ENCODE measurements around the gene FBXO47. TPM values are rescaled to one million over a fixed set of nuclear protein-coding genes. Genes with fewer than 3 reads are reported as not detected.
A peak's percentile ranks its signal among the peaks of the same experiment; 100 is the strongest.

FBXO47 gene
- total and polyA plus RNA-seq, 12 donors, result not detected

DNA sequence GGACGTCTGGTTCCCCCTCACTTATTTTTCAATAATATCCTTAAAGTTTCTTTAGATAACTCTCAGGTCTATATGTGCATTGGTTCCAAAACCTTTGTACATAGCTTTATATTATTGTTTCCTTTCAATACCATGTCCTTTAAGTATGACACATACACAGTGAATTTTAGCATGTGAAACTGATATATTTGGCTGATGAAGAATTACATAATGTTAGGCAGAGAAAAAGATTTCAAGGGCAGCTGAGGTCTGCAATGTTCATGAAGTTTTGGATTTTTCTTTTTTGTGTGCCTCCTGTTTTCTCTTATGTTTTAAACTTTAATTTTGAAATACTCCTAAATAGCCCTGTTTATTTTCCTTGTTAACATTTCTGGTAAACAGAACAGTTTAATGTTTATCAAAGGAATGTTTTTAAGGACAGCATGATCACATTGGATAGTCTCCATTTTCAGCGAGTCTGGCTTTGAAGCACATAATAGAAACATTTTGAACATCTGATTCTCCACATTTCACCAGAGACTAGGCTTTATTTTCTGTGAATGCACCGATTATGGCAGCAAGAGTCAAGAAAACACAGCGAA is 32.9 kb upstream of the FBXO47 start:
- Histone ChIP-seq H3K27ac (peak overlapping the region in 1 of 5 donors; percentile 38), H3K9me3 (replicated peaks in 1 of 3) (no peaks in the 10 kb centered on the region), H3K4me3 (no peak overlapping the region), H3K4me1 (replicated peaks in 1 of 2) (peaks cover 0 to 6% of the 10 kb centered on the region in 2 donors), H3K27me3 (no peaks in the 10 kb centered on the region), H3K36me3 (replicated peaks in 1 of 2) (no peaks in the 10 kb centered on the region)
- DNase-seq, result no peak
- WGBS, 4 donors, result 49 to 58% (median 49%) methylated on average over 4 of the region's 4 CpGs
- no peak for TF ChIP-seq POLR2A (IDR thresholded peaks at IDR 0.05)
- TF ChIP-seq, protein P1, sequence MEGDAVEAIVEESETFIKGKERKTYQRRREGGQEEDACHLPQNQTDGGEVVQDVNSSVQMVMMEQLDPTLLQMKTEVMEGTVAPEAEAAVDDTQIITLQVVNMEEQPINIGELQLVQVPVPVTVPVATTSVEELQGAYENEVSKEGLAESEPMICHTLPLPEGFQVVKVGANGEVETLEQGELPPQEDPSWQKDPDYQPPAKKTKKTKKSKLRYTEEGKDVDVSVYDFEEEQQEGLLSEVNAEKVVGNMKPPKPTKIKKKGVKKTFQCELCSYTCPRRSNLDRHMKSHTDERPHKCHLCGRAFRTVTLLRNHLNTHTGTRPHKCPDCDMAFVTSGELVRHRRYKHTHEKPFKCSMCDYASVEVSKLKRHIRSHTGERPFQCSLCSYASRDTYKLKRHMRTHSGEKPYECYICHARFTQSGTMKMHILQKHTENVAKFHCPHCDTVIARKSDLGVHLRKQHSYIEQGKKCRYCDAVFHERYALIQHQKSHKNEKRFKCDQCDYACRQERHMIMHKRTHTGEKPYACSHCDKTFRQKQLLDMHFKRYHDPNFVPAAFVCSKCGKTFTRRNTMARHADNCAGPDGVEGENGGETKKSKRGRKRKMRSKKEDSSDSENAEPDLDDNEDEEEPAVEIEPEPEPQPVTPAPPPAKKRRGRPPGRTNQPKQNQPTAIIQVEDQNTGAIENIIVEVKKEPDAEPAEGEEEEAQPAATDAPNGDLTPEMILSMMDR (IDR thresholded peaks at IDR 0.05), result no peak
- intact Hi-C loops (cut with DNase I), result no loop called here

- Histone ChIP-seq H3K9me3 (replicated peaks in 1 of 3) (no peaks in the 10 kb centered on the region), H3K4me1 (replicated peaks in 1 of 2) (no peaks in the 10 kb centered on the region), H3K27me3 (no peaks in the 10 kb centered on the region), H3K36me3 (replicated peaks in 1 of 2) (no peaks in the 10 kb centered on the region), H3K4me3 (no peak overlapping the region), H3K27ac (no peak overlapping the region)
- intact Hi-C loops (cut with DNase I), result no loop called here
- no peak for DNase-seq
- WGBS, 4 donors, result 90 to 94% (median 92%) methylated on average over 5 of the region's 5 CpGs
- TF ChIP-seq POLR2A (IDR thresholded peaks at IDR 0.05), result no peak
- TF ChIP-seq, protein P1 (IDR thresholded peaks at IDR 0.05), result no peak
Measured at GRCh38 chr17:38996660-38997337, 29.6 kb upstream of the FBXO47 start.

DNA sequence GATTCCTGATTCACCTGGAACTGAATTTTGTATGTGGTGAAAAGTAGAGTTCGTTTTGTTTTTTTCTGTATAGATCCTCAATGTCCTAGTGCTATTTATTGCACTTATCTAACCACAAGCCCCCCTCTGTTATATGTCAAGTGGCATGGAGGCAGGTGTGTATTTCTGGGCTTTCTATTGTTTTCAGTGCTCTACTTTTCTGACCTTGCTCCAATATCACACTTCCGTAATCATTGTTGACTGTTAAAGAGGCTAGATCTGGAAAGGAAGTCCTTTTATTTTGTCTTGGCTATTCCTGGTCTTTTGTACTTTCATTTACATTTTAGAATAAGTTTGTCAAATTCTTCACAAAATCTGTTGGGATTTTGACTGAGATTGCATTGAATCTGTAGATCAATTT is 26.8 kb upstream of the FBXO47 start:
- H3K27me3 ChIP-seq, result no peaks in the 10 kb centered on the region
- no peaks in the 10 kb centered on the region for H3K4me1 ChIP-seq (replicated peaks in 1 of 2)
- DNase-seq, result no peak
- H3K4me3 ChIP-seq, result no peak overlapping the region
- H3K36me3 ChIP-seq (replicated peaks in 1 of 2), result no peaks in the 10 kb centered on the region
- intact Hi-C loops (cut with DNase I), result no loop called here
- H3K9me3 ChIP-seq (replicated peaks in 1 of 3), result no peaks in the 10 kb centered on the region
- H3K27ac ChIP-seq, result no peak overlapping the region
- TF ChIP-seq, protein P1 (IDR thresholded peaks at IDR 0.05), result no peak
- WGBS, 4 donors, result 20 to 55% (median 30%) methylated on average over 1 to 2 of the region's 2 CpGs

DNA sequence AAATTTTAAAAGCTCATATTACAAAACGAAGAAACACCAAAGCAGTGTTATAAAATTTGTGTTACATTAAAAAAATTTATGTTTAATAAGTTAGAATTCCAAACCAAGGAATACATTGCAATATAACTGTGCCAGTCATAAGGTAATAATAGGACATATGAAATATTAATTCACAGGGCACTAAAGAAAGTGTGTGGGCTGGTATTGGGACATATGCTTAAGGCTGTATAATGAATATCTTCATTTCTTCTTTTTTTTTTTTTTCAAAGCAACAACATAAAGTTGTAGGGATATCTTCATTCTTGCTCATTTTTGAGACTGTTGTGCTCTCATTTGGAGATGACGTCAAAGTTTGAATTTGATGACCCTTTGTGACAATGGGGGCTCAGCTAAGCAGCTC is 17.5 kb upstream of the FBXO47 start:
- 61 to 69% (median 65%) methylated on average over 2 of the region's 2 CpGs for WGBS, 4 donors
- TF ChIP-seq POLR2A (IDR thresholded peaks at IDR 0.05), result no peak
- TF ChIP-seq, protein P1 (IDR thresholded peaks at IDR 0.05), result no peak
- no peaks in the 10 kb centered on the region for H3K9me3 ChIP-seq (replicated peaks in 1 of 3)
- H3K27me3 ChIP-seq, result no peaks in the 10 kb centered on the region
- no peak overlapping the region for H3K4me3 ChIP-seq
- intact Hi-C loops (cut with DNase I), result loop anchor here in 1 of 2 donors (5.0 kb wide), 1 partner anchor 168 kb away; the partner anchor contains the start of gene PLXDC1
- no peak overlapping the region for H3K27ac ChIP-seq
- DNase-seq, result no peak
- no peaks in the 10 kb centered on the region for H3K36me3 ChIP-seq (replicated peaks in 1 of 2)
- H3K4me1 ChIP-seq (replicated peaks in 1 of 2), result no peaks in the 10 kb centered on the region

Measured in adrenal gland (tissue), 12 donors.